Thyroid gland (tissue), 4 donors: ENCODE measurements around the gene FMN1. TPM values are rescaled to one million over a fixed set of nuclear protein-coding genes. Genes with fewer than 3 reads are reported as not detected.

Experiments used
- DNase-seq, 2 donors: peaks; one replicate each; pipeline ENCODE4 v3.0.0-alpha.2; 2019
- H3K27ac ChIP-seq, 3 donors: fragments of 200-600 bp; sonication (generic); 1 replicate in 2 of 3; 2 replicates in 1 of 3; pipeline ENCODE4 v1.5.1; 2016 to 2019; ENCODE audit warnings: mild to moderate bottlenecking in 1 of 3, moderate library complexity in 1 of 3
- H3K27me3 ChIP-seq: fragments of 200-600 bp; sonication (generic); one replicate; pipeline ENCODE4 v1.5.1; 2019
- H3K36me3 ChIP-seq, 2 donors: fragments of 200-600 bp; sonication (generic); one replicate each; pipeline ENCODE4 v1.5.1; 2016 to 2019
- H3K4me1 ChIP-seq, 2 donors: fragments of 200-600 bp; sonication (generic); one replicate each; pipeline ENCODE4 v1.5.1; 2017 to 2019
- H3K4me3 ChIP-seq, 3 donors: fragments of 200-600 bp; sonication (generic); replicated peaks in 1 of 3; 1 replicate in 2 of 3; 2 replicates in 1 of 3; pipeline ENCODE4 v1.5.1; 2016; ENCODE audit warnings: mild to moderate bottlenecking in 1 of 3
- H3K9me3 ChIP-seq: fragments of 200-600 bp; sonication (generic); one replicate; pipeline ENCODE4 v1.5.1; 2017
- POLR2A ChIP-seq, 2 donors: fragments of 450-650 bp; IDR thresholded peaks; one replicate each; pipeline ENCODE4 v1.6.1; 2017; ENCODE audit warnings: antibody characterized with exemption in 2 of 2, mild to moderate bottlenecking in 2 of 2, moderate library complexity in 1 of 2
- WGBS, 2 donors: methylation state at CpG; one replicate each; pipeline ENCODE4 v1.1.5; 2017; 5-methylcytosine and 5-hydroxymethylcytosine counted together
- intact Hi-C: fragments of 100-400 bp; cut with DNase I; formaldehyde crosslinking; loops from one replicate; pipeline ENCODE4 v1.15.1; 2023
- total RNA-seq, 4 donors: library from RNA; depleted of rRNA; stranded (reverse); fragments of >200 nt; gene quantifications; one replicate each; pipeline ENCODE4 v1.2.3, GENCODE V29; 2016
- TF ChIP-seq, protein P1 (sequence below), 6 experiments: fragments of 200-600 bp in 3 of 6; fragments of 450-650 bp in 3 of 6; sonication (generic) in 3 of 6; IDR thresholded peaks; one replicate each; pipeline ENCODE4 v1.5.1; 2016 to 2019; ENCODE audit warnings: antibody characterized with exemption in 6 of 6, mild to moderate bottlenecking in 2 of 6, inconsistent platforms in 1 of 6, moderate library complexity in 1 of 6

Gene FMN1
- total RNA-seq, 4 donors from 2014 or later: 13.8 to 28.3 (median 22.5) TPM

DNA sequence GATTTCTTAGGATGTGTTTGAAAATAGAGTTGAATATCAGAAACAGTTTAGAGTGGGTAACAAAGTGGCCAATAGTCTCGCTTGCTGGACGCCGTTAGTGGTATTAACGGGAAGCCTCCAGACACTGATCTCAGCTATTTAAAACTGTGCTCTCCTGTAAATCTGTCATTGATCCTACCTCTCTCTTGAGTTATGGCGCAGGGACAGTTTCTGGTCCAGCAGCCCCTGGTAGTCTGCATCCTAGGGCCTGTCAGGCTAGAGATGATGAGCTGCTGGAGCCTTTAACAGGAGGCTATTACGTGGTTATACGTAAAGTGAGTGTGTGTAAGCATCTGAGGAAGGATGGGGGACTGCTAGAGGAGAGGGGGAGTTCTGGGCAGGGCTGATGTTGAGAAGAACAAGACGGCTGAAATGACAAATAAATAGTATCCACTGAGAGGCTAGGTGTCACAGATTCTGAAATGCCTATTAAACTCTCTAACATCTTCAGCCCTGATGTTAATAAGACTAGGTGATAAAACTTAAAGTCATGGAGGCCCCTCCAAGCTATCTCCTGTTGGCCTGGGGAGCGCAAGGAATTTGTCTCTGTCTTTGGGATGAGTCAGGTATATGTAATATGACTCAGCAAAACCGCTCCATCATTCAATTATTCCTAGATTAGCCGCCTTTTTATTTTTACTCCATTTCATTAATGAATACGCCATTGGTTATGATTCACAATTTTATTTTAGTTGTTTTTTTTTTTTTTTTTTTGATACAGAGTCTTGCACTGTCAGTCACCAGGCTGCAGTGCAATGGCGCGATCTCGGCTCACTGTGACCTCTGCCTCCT is 321.0 kb downstream of the FMN1 start:
- intact Hi-C loops: no loop called here
- H3K27ac ChIP-seq: no peak overlapping the region
- TF ChIP-seq, protein P1, sequence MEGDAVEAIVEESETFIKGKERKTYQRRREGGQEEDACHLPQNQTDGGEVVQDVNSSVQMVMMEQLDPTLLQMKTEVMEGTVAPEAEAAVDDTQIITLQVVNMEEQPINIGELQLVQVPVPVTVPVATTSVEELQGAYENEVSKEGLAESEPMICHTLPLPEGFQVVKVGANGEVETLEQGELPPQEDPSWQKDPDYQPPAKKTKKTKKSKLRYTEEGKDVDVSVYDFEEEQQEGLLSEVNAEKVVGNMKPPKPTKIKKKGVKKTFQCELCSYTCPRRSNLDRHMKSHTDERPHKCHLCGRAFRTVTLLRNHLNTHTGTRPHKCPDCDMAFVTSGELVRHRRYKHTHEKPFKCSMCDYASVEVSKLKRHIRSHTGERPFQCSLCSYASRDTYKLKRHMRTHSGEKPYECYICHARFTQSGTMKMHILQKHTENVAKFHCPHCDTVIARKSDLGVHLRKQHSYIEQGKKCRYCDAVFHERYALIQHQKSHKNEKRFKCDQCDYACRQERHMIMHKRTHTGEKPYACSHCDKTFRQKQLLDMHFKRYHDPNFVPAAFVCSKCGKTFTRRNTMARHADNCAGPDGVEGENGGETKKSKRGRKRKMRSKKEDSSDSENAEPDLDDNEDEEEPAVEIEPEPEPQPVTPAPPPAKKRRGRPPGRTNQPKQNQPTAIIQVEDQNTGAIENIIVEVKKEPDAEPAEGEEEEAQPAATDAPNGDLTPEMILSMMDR (IDR thresholded peaks at IDR 0.05): no peak
- no peak for TF ChIP-seq POLR2A (IDR thresholded peaks at IDR 0.05)
- DNase-seq: no peak
- no peaks in the 10 kb centered on the region for H3K4me1 ChIP-seq
- H3K36me3 ChIP-seq: no peaks in the 10 kb centered on the region
- no peak overlapping the region for H3K4me3 ChIP-seq
- WGBS, 2 donors: 83 to 92% methylated on average over 15 of the region's 15 CpGs
- no peaks in the 10 kb centered on the region for H3K9me3 ChIP-seq
- H3K27me3 ChIP-seq: no peaks in the 10 kb centered on the region

DNA sequence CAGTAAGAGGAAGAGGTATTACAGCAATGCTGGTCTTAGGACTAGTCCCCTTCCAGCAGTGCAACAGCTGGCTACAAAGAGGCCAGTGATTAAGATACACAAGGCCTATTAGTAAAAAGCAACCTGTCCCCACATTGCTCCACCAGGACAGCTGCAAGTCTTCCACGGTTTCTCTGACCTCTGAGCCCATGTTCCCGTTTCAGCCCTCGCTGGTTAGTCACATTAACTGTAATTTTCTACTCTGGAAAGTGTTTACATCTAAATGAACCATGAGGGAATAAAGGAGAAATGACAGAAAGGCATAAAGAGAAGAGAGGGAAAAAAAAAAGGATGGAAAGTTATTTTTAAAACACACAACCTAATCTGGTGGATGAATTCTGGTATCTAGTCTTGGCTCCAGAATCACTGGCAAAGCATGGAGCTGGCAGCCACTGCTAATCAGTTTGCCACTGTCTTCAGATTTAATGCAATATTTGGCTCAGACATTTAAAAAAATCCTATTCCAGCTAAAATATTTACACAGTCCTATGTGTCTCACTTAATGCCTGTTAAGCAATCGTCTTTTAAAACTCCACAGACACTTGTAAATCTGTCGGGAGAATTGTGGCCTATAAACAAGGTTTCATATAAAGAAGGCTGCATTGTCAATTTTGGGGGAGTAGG is 321.8 kb downstream of the FMN1 start:
- no peak overlapping the region for H3K27ac ChIP-seq
- no peaks in the 10 kb centered on the region for H3K9me3 ChIP-seq
- H3K36me3 ChIP-seq: no peaks in the 10 kb centered on the region
- H3K27me3 ChIP-seq: no peaks in the 10 kb centered on the region
- TF ChIP-seq, protein P1 (IDR thresholded peaks at IDR 0.05): no peak
- no peak for TF ChIP-seq POLR2A (IDR thresholded peaks at IDR 0.05)
- peak in 1 of 2 donors; percentile 11 for DNase-seq
- 83 to 84% methylated on average over 5 of the region's 5 CpGs for WGBS, 2 donors
- no peak overlapping the region for H3K4me3 ChIP-seq
- intact Hi-C loops: no loop called here
- H3K4me1 ChIP-seq: no peaks in the 10 kb centered on the region

DNA sequence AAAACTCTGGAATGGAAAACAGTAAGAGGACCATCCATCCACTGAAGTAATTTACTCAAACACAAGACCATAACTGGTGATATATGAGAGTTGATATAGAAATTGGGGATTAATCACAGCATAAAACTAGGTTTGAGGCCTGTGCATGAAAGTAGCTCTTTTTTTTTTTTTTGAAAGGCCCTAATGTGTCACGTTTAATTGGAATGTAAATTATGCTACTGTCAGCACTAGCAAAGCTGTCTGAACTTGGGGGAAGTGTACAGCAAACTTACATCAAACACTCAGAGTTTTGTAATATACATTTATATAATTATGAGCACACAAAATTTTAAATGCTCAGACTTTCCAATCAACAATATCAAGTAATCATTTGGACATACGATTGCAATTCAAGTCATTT is 322.6 kb downstream of the FMN1 start:
- intact Hi-C loops: no loop called here
- H3K36me3 ChIP-seq: no peaks in the 10 kb centered on the region
- no peaks in the 10 kb centered on the region for H3K9me3 ChIP-seq
- TF ChIP-seq POLR2A (IDR thresholded peaks at IDR 0.05): no peak
- TF ChIP-seq, protein P1 (IDR thresholded peaks at IDR 0.05): no peak
- DNase-seq: no peak
- 87 to 91% methylated on average over 2 of the region's 2 CpGs for WGBS, 2 donors
- no peak overlapping the region for H3K4me3 ChIP-seq
- no peaks in the 10 kb centered on the region for H3K4me1 ChIP-seq
- H3K27me3 ChIP-seq: no peaks in the 10 kb centered on the region
- no peak overlapping the region for H3K27ac ChIP-seq

DNA sequence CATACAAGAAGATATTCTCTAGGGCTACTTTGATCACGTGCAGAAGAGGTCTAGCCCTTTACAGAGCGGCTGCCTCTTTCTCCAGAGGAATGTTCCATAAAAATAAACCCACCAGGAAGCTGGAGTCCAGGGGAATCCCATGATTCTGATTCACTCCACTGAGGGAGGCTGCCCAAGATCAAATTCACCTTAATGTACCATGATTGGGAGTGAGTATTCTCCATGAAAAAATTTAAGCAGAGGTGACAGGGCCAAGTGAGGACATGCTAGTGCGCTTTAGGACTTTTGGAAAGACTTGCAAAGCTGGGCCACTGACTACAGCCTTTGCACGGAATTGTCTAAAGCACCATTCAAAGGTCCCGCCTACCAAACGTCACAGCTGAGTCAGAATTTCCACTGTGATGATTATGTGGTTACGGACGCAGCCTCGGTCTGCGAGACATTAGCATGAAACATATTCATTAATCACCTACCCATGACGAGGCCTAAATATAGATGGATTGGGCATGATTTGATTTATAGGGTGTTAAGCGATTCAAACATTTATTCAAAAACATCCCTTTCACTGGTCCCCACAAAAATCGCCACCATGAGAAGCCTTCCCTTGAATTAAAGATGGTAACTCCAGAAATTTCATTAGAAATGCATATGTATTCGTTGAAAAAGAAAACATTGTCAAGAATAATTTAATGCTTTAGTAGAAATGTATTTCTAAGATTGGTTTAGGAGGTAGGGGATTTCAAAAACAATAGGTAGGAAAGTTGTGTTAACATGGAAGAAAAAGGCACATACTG is 324.1 kb downstream of the FMN1 start:
- 88 to 90% methylated on average over 14 of the region's 14 CpGs for WGBS, 2 donors
- no peaks in the 10 kb centered on the region for H3K4me1 ChIP-seq

More for the DNA sequence above, 324.1 kb downstream of the FMN1 start:
- no peak for DNase-seq
- no peak for TF ChIP-seq POLR2A (IDR thresholded peaks at IDR 0.05)
- TF ChIP-seq, protein P1 (IDR thresholded peaks at IDR 0.05): no peak
- Histone ChIP-seq H3K27ac (no peak overlapping the region), H3K27me3 (no peaks in the 10 kb centered on the region), H3K36me3 (no peaks in the 10 kb centered on the region), H3K9me3 (no peaks in the 10 kb centered on the region), H3K4me3 (no peak overlapping the region)
- intact Hi-C loops: no loop called here
